ENCODE results near the gene IL6ST.

The IL6ST gene

GRCh38 chr5:55926476-55926875 is 68.3 kb downstream of the IL6ST start:
- no peak for TF ChIP-seq CTCF (IDR thresholded peaks at IDR 0.05; ENCODE audit: low read depth, low read length, missing control alignments)
- in situ Hi-C loops (cut with HindIII; ENCODE audit: low sequenced_read_pairs), result no loop called here
- H3K4me3 ChIP-seq (ENCODE audit: low read depth, low read length), result no peak overlapping the region
- no peak for DNase-seq (ENCODE audit: low read depth)

GRCh38 chr5:55925712-55926111 is 69.1 kb downstream of the IL6ST start:
- no peak overlapping the region for H3K4me3 ChIP-seq (ENCODE audit: low read depth, low read length)
- no peak for DNase-seq (ENCODE audit: low read depth)
- in situ Hi-C loops (cut with HindIII; ENCODE audit: low sequenced_read_pairs), result no loop called here
- no peak for TF ChIP-seq CTCF (IDR thresholded peaks at IDR 0.05; ENCODE audit: low read depth, low read length, missing control alignments)

GRCh38 chr5:55925181-55925580 is 69.6 kb downstream of the IL6ST start:
- DNase-seq (ENCODE audit: low read depth), result no peak
- H3K4me3 ChIP-seq (ENCODE audit: low read depth, low read length), result no peak overlapping the region
- no peak for TF ChIP-seq CTCF (IDR thresholded peaks at IDR 0.05; ENCODE audit: low read depth, low read length, missing control alignments)
- in situ Hi-C loops (cut with HindIII; ENCODE audit: low sequenced_read_pairs), result no loop called here

- no peak for DNase-seq (ENCODE audit: low read depth)
- H3K4me3 ChIP-seq (ENCODE audit: low read depth, low read length), result no peak overlapping the region
- in situ Hi-C loops (cut with HindIII; ENCODE audit: low sequenced_read_pairs), result no loop called here
- TF ChIP-seq CTCF (IDR thresholded peaks at IDR 0.05; ENCODE audit: low read depth, low read length, missing control alignments), result no peak
Observed at GRCh38 chr5:55924744-55925143, 70.0 kb downstream of the IL6ST start.

GRCh38 chr5:55923865-55924500 is 70.8 kb downstream of the IL6ST start:
- H3K4me3 ChIP-seq (ENCODE audit: low read depth, low read length), result no peak overlapping the region
- DNase-seq (ENCODE audit: low read depth), result no peak
- TF ChIP-seq CTCF (IDR thresholded peaks at IDR 0.05; ENCODE audit: low read depth, low read length, missing control alignments), result no peak
- in situ Hi-C loops (cut with HindIII; ENCODE audit: low sequenced_read_pairs), result no loop called here

GRCh38 chr5:55923177-55923771 is 71.5 kb downstream of the IL6ST start:
- no peak for DNase-seq (ENCODE audit: low read depth)
- in situ Hi-C loops (cut with HindIII; ENCODE audit: low sequenced_read_pairs), result no loop called here
- peak overlapping the region; percentile 7 for H3K4me3 ChIP-seq (ENCODE audit: low read depth, low read length)
- TF ChIP-seq CTCF (IDR thresholded peaks at IDR 0.05; ENCODE audit: low read depth, low read length, missing control alignments), result no peak
